Spleen (tissue), 11 donors: ENCODE results near the gene LRMDA. TPM values are rescaled to one million over a fixed set of nuclear protein-coding genes. Genes with fewer than 3 reads are reported as not detected.

Source experiments
- DNase-seq: peaks from one replicate; pipeline ENCODE4 v3.0.0-alpha.2; 2020
- H3K27ac ChIP-seq, 8 donors: fragments of 200-600 bp; sonication (generic) in 7 of 8; 1 replicate in 4 of 8; 2 replicates in 4 of 8; pipeline versions ENCODE4 v1.5.0 to v1.8.0; 2016 to 2021; ENCODE audit warnings: inconsistent platforms in 4 of 8, mild to moderate bottlenecking in 4 of 8, moderate library complexity in 1 of 8
- H3K27me3 ChIP-seq, 7 donors: fragments of 200-600 bp; sonication (generic) in 6 of 7; replicated peaks in 1 of 7; 1 replicate in 4 of 7; 2 replicates in 3 of 7; pipeline versions ENCODE4 v1.5.0 to v1.8.0; 2016 to 2021; ENCODE audit warnings: inconsistent platforms in 3 of 7, mild to moderate bottlenecking in 1 of 7
- H3K36me3 ChIP-seq, 6 donors: fragments of 200-600 bp; sonication (generic) in 5 of 6; 1 replicate in 4 of 6; 2 replicates in 2 of 6; pipeline versions ENCODE4 v1.5.0 to v1.8.0; 2016 to 2021; ENCODE audit warnings: inconsistent platforms in 2 of 6
- H3K4me1 ChIP-seq, 6 donors: fragments of 200-600 bp; sonication (generic) in 5 of 6; 1 replicate in 3 of 6; 2 replicates in 3 of 6; pipeline versions ENCODE4 v1.5.0 to v1.8.0; 2016 to 2021; ENCODE audit warnings: inconsistent platforms in 3 of 6
- H3K4me3 ChIP-seq, 8 donors: fragments of 200-600 bp; sonication (generic) in 7 of 8; 1 replicate in 4 of 8; 2 replicates in 4 of 8; pipeline versions ENCODE4 v1.5.0 to v1.8.0; 2016 to 2021; ENCODE audit warnings: inconsistent platforms in 4 of 8, mild to moderate bottlenecking in 4 of 8, moderate library complexity in 2 of 8
- H3K9me3 ChIP-seq, 8 donors: fragments of 200-600 bp; sonication (generic) in 7 of 8; 1 replicate in 4 of 8; 2 replicates in 4 of 8; pipeline versions ENCODE4 v1.5.0 to v1.8.0; 2016 to 2021; ENCODE audit warnings: inconsistent platforms in 4 of 8
- CTCF ChIP-seq, 11 experiments: fragments of 200-600 bp in 7 of 11; fragments of 450-650 bp in 4 of 11; sonication (generic) in 4 of 11; IDR thresholded peaks in 8 of 11; conservative IDR thresholded peaks in 3 of 11; 1 replicate in 7 of 11; 2 replicates in 4 of 11; pipeline versions ENCODE4 v1.4.0 to v1.8.0; 2016 to 2021; ENCODE audit warnings: antibody characterized with exemption in 11 of 11, inconsistent platforms in 4 of 11, mild to moderate bottlenecking in 1 of 11
- POLR2A ChIP-seq, 3 donors: fragments of 450-650 bp; IDR thresholded peaks; one replicate each; pipeline ENCODE4 v1.5.1; 2017; ENCODE audit warnings: antibody characterized with exemption in 3 of 3, mild to moderate bottlenecking in 1 of 3
- POLR2AphosphoS5 ChIP-seq, 3 donors: sonication (generic); formaldehyde crosslinking; IDR thresholded peaks; one replicate each; pipeline ENCODE4 v1.5.1; 2017; ENCODE audit warnings: antibody characterized with exemption in 3 of 3
- WGBS, 5 donors: extraction: QIAGEN DNeasy Blood & Tissue Kit in 3 of 5; methylation state at CpG; one replicate each; pipeline versions ENCODE4 v1.1.5 to v1.1.7; 2013 to 2018; 5-methylcytosine and 5-hydroxymethylcytosine counted together
- intact Hi-C: fragments of 100-400 bp; cut with DNase I; formaldehyde crosslinking; loops from one replicate; pipeline ENCODE4 v1.15.0; 2023; ENCODE audit warnings: low total_unique reads
- polyA plus RNA-seq, 3 donors: library from polyadenylated mRNA; stranded (reverse); fragments of 200-250 nt; gene quantifications; one replicate each; pipeline ENCODE4 v1.2.1, GENCODE V29; 2013
- total RNA-seq, 7 donors: library from RNA; depleted of rRNA in 3 of 7; stranded (reverse); fragments of >200 nt in 3 of 7; fragmentation: NEBNext Ultra II Directional in 4 of 7; extraction: Animal tissue kit (Norgen Biotek cat#: 25700) in 4 of 7; gene quantifications; one replicate each; pipeline versions ENCODE4 v1.1.0 to v1.2.1, GENCODE V29; 2016 to 2021
- donor health status: healthy with polysubstance abuse.
- donor health status: DM: no; HTN: no; CAD: no; lungs with moderate emphysema.
- donor health status: DM: no; HTN: no; CAD: no.
- donor health status: Bipolar disorder and iron deficiency.
- donor health status: healthy.
- donor health status: DM: no; HTN: no; CAD: no.
- donor health status: DM: yes; HTN: yes; CAD: no.

LRMDA gene
- total and polyA plus RNA-seq, 10 donors: 7.3 to 46.6 (median 28.2) TPM

- H3K4me1 ChIP-seq: peaks cover 7 to 64% (median 35%) of the 10 kb centered on the region in 6 donors
- intact Hi-C loops: no loop called here
- H3K4me3 ChIP-seq: peak overlapping the region in 2 of 8 donors; percentile 60 to 71
- no peaks in the 10 kb centered on the region for H3K9me3 ChIP-seq
- peak overlapping the region in 7 of 8 donors; percentile 38 to 86 (median 79) for H3K27ac ChIP-seq
- DNase-seq: peak; percentile 86
- 8 to 23% (median 16%) methylated on average over 8 to 9 of the region's 9 CpGs for WGBS, 5 donors
- H3K36me3 ChIP-seq: no peaks in the 10 kb centered on the region
- peaks cover 0 to 53% (median 0%) of the 10 kb centered on the region in 7 donors for H3K27me3 ChIP-seq
- no peak for TF ChIP-seq POLR2A (IDR thresholded peaks at IDR 0.05)
- TF ChIP-seq POLR2AphosphoS5 (IDR thresholded peaks at IDR 0.05): peak in 2 of 3 donors; percentile 27 to 64
Measured at GRCh38 chr10:75430000-75430763, 1.2 kb upstream of the LRMDA start.

DNA sequence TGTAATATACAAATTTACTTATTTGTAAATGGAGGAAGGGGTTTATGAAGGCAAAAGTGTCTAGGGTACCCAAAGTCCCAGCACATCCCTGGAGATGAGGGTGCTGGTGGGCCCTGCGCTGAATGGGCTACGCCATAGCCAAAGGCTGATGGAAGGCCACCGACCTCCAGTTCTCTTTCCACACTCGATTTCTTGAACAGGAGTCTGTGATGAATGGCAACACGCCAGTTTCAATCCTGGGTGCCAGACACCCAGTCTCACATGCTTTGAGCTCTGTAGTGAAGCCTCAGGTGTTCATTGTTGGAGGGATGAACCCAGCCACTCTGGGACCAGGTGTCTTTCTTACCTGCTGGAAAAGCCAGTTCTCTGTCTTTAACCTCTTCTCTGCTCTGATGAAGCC is 752 bp downstream of the LRMDA start:
- Histone ChIP-seq H3K9me3 (no peaks in the 10 kb centered on the region), H3K27me3 (peaks cover 0 to 53% (median 0%) of the 10 kb centered on the region in 7 donors), H3K4me3 (peak overlapping the region in 7 of 8 donors; percentile 40 to 71 (median 54)), H3K27ac (peak overlapping the region in 1 of 8 donors; percentile 86), H3K4me1 (peaks cover 7 to 64% (median 35%) of the 10 kb centered on the region in 6 donors), H3K36me3 (no peaks in the 10 kb centered on the region)
- WGBS, 5 donors: 55 to 85% (median 74%) methylated on average over 5 of the region's 5 CpGs
- no peak for DNase-seq
- intact Hi-C loops: no loop called here
- TF ChIP-seq POLR2A (IDR thresholded peaks at IDR 0.05): no peak
- TF ChIP-seq CTCF (IDR thresholded peaks at IDR 0.05 in 8 of 11, conservative IDR thresholded peaks at IDR 0.05 in 3 of 11): no peak
- no peak for TF ChIP-seq POLR2AphosphoS5 (IDR thresholded peaks at IDR 0.05)

DNA sequence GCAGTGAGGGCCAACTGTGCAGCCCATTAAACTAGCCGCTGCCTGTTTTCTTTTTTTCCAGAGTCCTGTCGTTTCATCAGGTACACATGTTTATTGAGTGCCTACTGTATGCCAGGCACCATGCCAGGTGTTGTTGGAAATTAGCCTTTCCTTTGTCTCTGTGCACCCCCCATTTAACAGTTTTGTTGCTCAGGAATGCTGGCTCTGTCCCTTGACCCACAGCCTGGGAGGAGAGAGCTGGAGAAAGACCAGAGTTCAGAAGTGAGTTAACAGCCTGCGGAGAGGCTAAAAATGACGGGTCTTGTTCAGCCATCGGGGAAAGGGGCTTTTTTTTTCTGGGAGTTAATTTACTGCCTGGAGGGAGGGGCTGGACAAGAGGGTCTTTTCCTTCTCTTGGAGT is 1.3 kb downstream of the LRMDA start:
- Histone ChIP-seq H3K4me3 (no peak overlapping the region), H3K27me3 (peaks cover 0 to 53% (median 0%) of the 10 kb centered on the region in 7 donors), H3K4me1 (peaks cover 7 to 61% (median 33%) of the 10 kb centered on the region in 6 donors), H3K36me3 (no peaks in the 10 kb centered on the region), H3K27ac (no peak overlapping the region), H3K9me3 (no peaks in the 10 kb centered on the region)
- TF ChIP-seq POLR2A (IDR thresholded peaks at IDR 0.05): no peak
- no peak for TF ChIP-seq POLR2AphosphoS5 (IDR thresholded peaks at IDR 0.05)
- no peak for TF ChIP-seq CTCF (IDR thresholded peaks at IDR 0.05 in 8 of 11, conservative IDR thresholded peaks at IDR 0.05 in 3 of 11)
- intact Hi-C loops: no loop called here
- no peak for DNase-seq
- 74 to 91% (median 84%) methylated on average over 5 of the region's 5 CpGs for WGBS, 5 donors

DNA sequence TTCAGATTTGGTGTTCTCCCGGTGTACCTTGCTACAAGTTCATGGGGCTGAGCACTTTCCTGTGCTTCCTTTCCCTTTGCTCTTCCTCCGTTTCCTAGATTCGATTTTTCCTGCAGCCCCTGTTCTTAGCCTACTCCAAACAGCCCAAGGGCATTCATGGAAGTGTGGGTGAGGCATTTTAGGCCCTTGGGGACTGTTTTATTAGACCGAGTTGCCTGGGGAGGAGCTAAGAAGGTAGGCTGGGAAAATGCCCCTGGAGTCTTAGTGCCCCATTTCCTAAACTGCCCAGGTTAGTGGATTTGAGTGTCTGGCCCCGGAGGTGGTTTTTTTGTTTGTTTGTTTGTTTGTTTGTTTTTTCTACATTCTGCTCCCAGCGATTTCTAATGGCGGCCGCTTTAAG is 1.8 kb downstream of the LRMDA start:
- DNase-seq: no peak
- Histone ChIP-seq H3K27ac (no peak overlapping the region), H3K9me3 (no peaks in the 10 kb centered on the region), H3K4me1 (peaks cover 7 to 57% (median 31%) of the 10 kb centered on the region in 6 donors), H3K4me3 (no peak overlapping the region), H3K27me3 (peaks cover 0 to 53% (median 0%) of the 10 kb centered on the region in 7 donors), H3K36me3 (no peaks in the 10 kb centered on the region)
- intact Hi-C loops: no loop called here
- TF ChIP-seq POLR2A (IDR thresholded peaks at IDR 0.05) (no peak), POLR2AphosphoS5 (IDR thresholded peaks at IDR 0.05) (no peak), CTCF (IDR thresholded peaks at IDR 0.05 in 8 of 11, conservative IDR thresholded peaks at IDR 0.05 in 3 of 11) (no peak)
- 73 to 87% (median 77%) methylated on average over 8 of the region's 8 CpGs for WGBS, 5 donors
